ENCODE measurements around the gene ANKLE1. TPM values are rescaled to one million over a fixed set of nuclear protein-coding genes. Genes with fewer than 3 reads are reported as not detected.

The ANKLE1 gene
- polyA plus RNA-seq, 1 experiment = 0.38 TPM

GRCh38 chr19:17325881-17326594, 44.3 kb downstream of the ANKLE1 start:
- no peaks in the 10 kb centered on the region for H3K27me3 ChIP-seq (ENCODE audit: control insufficient read depth, insufficient read depth, low read length)
- TF ChIP-seq CTCF (IDR thresholded peaks at IDR 0.05; ENCODE audit: insufficient read depth, low read depth, low read length) = no peak
- no peak for DNase-seq (ENCODE audit: low read depth)
- H3K36me3 ChIP-seq (ENCODE audit: control insufficient read depth, insufficient read depth, low read length) = peaks cover 7% of the 10 kb centered on the region
- H3K4me3 ChIP-seq (ENCODE audit: low read depth, low read length) = no peak overlapping the region
- ChIA-PET POLR2A (no interaction called here), CTCF (interaction anchor here (0.9 to 2.2 kb wide), 2 partner anchors 21 kb away, joined by 3 to 7 read pairs; partner anchors contain the start of gene MRPL34)

GRCh38 chr19:17326595-17326966, 44.9 kb downstream of the ANKLE1 start:
- Histone ChIP-seq H3K4me3 (ENCODE audit: low read depth, low read length) (no peak overlapping the region), H3K36me3 (ENCODE audit: control insufficient read depth, insufficient read depth, low read length) (peaks cover 5% of the 10 kb centered on the region), H3K27me3 (ENCODE audit: control insufficient read depth, insufficient read depth, low read length) (no peaks in the 10 kb centered on the region)
- TF ChIP-seq CTCF (IDR thresholded peaks at IDR 0.05; ENCODE audit: insufficient read depth, low read depth, low read length) = no peak
- DNase-seq (ENCODE audit: low read depth) = no peak
- ChIA-PET CTCF (interaction anchor here (0.9 to 2.2 kb wide), 2 partner anchors 21 to 22 kb away, joined by 3 to 7 read pairs; partner anchors contain the start of gene MRPL34), POLR2A (no interaction called here)

GRCh38 chr19:17327068-17327653, 45.5 kb downstream of the ANKLE1 start:
- ChIA-PET CTCF (interaction anchor here (0.9 to 2.2 kb wide), 2 partner anchors 20 to 22 kb away, joined by 3 to 7 read pairs; partner anchors contain the start of gene MRPL34), POLR2A (no interaction called here)

DNA sequence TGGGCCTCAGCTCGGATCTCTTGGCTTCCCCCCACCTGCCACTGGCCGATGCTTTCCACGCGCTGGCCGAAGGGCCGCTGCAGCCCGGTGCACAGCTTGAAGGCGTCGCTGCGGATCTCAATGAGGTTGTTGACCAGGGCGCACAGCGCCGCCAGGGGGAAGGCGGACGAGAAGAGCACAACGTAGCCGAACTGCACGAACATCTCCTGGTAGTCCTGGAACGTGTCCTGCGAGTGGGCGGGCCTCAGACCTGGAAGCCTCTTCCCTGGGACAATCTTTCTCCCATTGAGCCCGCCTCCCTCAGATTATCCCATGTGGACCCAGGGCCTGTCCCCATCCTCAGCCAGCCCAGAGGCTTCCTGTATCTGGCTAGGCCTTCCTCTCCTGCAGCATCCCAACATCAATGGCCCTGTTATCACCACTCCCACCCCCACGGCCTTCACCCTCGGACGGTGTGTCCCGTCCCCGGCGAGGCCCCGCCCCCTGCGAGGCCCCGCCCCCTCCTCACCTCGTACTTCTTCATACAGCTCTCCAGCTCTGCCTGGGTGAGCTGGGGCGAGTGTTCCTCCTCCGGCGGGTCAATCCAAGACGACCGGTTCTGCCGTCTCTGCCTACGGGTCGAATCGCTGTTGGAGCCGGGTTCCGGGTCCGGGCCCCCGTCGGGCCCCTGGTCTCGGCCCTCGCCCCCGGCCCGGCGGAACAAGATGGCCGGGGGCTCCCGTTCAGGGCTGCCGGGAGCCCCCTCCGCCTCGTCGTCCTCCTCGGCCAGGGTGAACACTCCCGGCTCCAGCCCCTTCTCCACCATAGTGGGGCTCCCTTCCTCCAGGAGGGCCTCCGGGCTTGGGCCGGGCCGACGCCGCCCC, 46.2 kb downstream of the ANKLE1 start:
- ChIA-PET CTCF (interaction anchor here (2.2 kb wide), 1 partner anchor 23 kb away, joined by 7 read pairs; the partner anchor contains the start of gene MRPL34), POLR2A (no interaction called here)
- Histone ChIP-seq H3K27me3 (ENCODE audit: control insufficient read depth, insufficient read depth, low read length) (no peaks in the 10 kb centered on the region), H3K36me3 (ENCODE audit: control insufficient read depth, insufficient read depth, low read length) (no peaks in the 10 kb centered on the region; the same call in 1 of the 2 replicates), H3K4me3 (ENCODE audit: low read depth, low read length) (no peak overlapping the region)
- DNase-seq (ENCODE audit: low read depth) = no peak
- no peak for TF ChIP-seq CTCF (IDR thresholded peaks at IDR 0.05; ENCODE audit: insufficient read depth, low read depth, low read length)

More at GRCh38 chr19:17327068-17327653, 45.5 kb downstream of the ANKLE1 start:
- no peak for TF ChIP-seq CTCF (IDR thresholded peaks at IDR 0.05; ENCODE audit: insufficient read depth, low read depth, low read length)
- H3K36me3 ChIP-seq (ENCODE audit: control insufficient read depth, insufficient read depth, low read length) = no peaks in the 10 kb centered on the region; the same call in 1 of the 2 replicates
- no peak overlapping the region for H3K4me3 ChIP-seq (ENCODE audit: low read depth, low read length)
- H3K27me3 ChIP-seq (ENCODE audit: control insufficient read depth, insufficient read depth, low read length) = no peaks in the 10 kb centered on the region
- no peak for DNase-seq (ENCODE audit: low read depth)
